Sigmoid colon (tissue), 4 donors: Measurements from ENCODE around the gene CENPO.

ENCODE experiments used
- CTCF ChIP-seq, 4 experiments: fragments of 450-650 bp in 3 of 4; fragments of 200-600 bp in 1 of 4; IDR thresholded peaks; one replicate each; pipeline ENCODE4 v1.5.1; 2016 to 2019; ENCODE audit warnings: antibody characterized with exemption in 4 of 4, mild to moderate bottlenecking in 3 of 4, moderate library complexity in 2 of 4
- EP300 ChIP-seq, 4 donors: sonication (generic); formaldehyde crosslinking; IDR thresholded peaks; one replicate each; pipeline ENCODE4 v1.6.1; 2017; ENCODE audit warnings: antibody characterized with exemption in 4 of 4
- POLR2A ChIP-seq, 2 donors: fragments of 450-650 bp; IDR thresholded peaks; one replicate each; pipeline ENCODE4 v1.6.1; 2016; ENCODE audit warnings: antibody characterized with exemption in 2 of 2, mild to moderate bottlenecking in 2 of 2, moderate library complexity in 2 of 2

- TF ChIP-seq CTCF (IDR thresholded peaks at IDR 0.05), result no peak
- TF ChIP-seq EP300 (IDR thresholded peaks at IDR 0.05), result no peak
- no peak for TF ChIP-seq POLR2A (IDR thresholded peaks at IDR 0.05)
These were observed 20.5 kb downstream of the CENPO start for GRCh38 chr2:24813691-24814137.
